Erythroblast (primary cell): Measurements from ENCODE around the gene RHEBL1.

ENCODE experiments used
- GATA1 ChIP-seq: IDR thresholded peaks from 2 replicates; pipeline ENCODE4 v1.6.1; 2011; ENCODE audit warnings: low read depth, mild to moderate bottlenecking, control low read depth, low read length, moderate library complexity
- POLR2A ChIP-seq: IDR thresholded peaks from 2 replicates; pipeline ENCODE4 v1.6.1; 2011; ENCODE audit warnings: mild to moderate bottlenecking, low read length

- TF ChIP-seq POLR2A: no peak
- TF ChIP-seq GATA1: no peak
Measured at GRCh38 chr12:49046129-49046895, 23.5 kb downstream of the RHEBL1 start.
